HEK293 (cell line): Measurements from ENCODE around the gene MAPK11.

ENCODE experiments used
- ZNF558 ChIP-seq: fragments of 450-650 bp; formaldehyde crosslinking; IDR thresholded peaks from 2 replicates; pipeline ENCODE4 v1.5.1; 2016; ENCODE audit warnings: missing biosample characterization, missing genetic modification characterization
- ZNF660 ChIP-seq: fragments of 450-650 bp; IDR thresholded peaks from 2 replicates; pipeline ENCODE4 v1.5.1; 2018; ENCODE audit warnings: missing biosample characterization, mild to moderate bottlenecking, missing genetic modification characterization
- TF ChIP-seq, protein P1 (sequence below): fragments of 450-650 bp; formaldehyde crosslinking; IDR thresholded peaks from 2 replicates; pipeline ENCODE4 v1.5.1; 2016; ENCODE audit warnings: missing biosample characterization, missing genetic modification characterization
- TF ChIP-seq, protein P2 (sequence below): fragments of 450-650 bp; formaldehyde crosslinking; IDR thresholded peaks from 2 replicates; pipeline ENCODE4 v1.5.1; 2016; ENCODE audit warnings: missing biosample characterization, missing genetic modification characterization, low read depth
- TF ChIP-seq, protein P3 (sequence below): fragments of 450-650 bp; formaldehyde crosslinking; IDR thresholded peaks from 2 replicates; pipeline ENCODE4 v1.5.1; 2016; ENCODE audit warnings: missing biosample characterization, missing genetic modification characterization
- TF ChIP-seq, protein P4 (sequence below): fragments of 450-650 bp; formaldehyde crosslinking; IDR thresholded peaks from 2 replicates; pipeline ENCODE4 v1.5.1; 2016; ENCODE audit warnings: missing biosample characterization, missing genetic modification characterization

DNA sequence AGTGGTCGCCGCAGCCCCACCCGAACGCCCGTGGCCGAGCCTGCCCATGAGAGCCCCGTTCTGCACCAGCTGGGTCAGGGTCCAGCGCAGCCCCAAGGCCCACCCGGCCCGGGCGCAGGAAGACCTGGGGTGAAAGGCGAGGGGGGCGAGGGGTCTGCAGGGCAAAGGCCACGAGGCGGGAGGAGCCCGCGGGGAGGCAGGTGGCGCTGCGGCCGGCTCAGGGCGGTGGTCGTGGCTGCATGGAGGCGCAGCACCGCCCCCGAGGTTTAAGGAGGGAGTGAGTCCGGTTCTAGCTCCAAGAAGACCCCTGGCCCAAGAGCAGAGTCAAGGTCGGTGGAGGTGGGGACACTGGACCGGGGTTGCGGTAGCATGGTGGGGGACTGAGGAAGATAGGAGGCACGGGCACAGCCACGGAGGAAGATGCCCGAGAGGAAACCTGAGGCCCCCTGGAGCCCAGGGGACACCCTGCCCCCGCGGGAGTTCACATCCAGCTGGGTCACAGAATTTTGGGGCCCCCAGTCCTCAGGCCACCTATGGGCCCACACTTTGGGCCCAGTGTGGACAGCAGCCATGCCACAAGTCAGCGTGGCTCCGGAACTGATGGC lies 18.6 kb downstream of the MAPK11 start:
- TF ChIP-seq ZNF660 (tag by site-specific recombination), result no peak
- TF ChIP-seq, protein P1, sequence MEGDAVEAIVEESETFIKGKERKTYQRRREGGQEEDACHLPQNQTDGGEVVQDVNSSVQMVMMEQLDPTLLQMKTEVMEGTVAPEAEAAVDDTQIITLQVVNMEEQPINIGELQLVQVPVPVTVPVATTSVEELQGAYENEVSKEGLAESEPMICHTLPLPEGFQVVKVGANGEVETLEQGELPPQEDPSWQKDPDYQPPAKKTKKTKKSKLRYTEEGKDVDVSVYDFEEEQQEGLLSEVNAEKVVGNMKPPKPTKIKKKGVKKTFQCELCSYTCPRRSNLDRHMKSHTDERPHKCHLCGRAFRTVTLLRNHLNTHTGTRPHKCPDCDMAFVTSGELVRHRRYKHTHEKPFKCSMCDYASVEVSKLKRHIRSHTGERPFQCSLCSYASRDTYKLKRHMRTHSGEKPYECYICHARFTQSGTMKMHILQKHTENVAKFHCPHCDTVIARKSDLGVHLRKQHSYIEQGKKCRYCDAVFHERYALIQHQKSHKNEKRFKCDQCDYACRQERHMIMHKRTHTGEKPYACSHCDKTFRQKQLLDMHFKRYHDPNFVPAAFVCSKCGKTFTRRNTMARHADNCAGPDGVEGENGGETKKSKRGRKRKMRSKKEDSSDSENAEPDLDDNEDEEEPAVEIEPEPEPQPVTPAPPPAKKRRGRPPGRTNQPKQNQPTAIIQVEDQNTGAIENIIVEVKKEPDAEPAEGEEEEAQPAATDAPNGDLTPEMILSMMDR (tag by site-specific recombination), result no peak; the same call in 1 of the 2 replicates
- TF ChIP-seq, protein P2, sequence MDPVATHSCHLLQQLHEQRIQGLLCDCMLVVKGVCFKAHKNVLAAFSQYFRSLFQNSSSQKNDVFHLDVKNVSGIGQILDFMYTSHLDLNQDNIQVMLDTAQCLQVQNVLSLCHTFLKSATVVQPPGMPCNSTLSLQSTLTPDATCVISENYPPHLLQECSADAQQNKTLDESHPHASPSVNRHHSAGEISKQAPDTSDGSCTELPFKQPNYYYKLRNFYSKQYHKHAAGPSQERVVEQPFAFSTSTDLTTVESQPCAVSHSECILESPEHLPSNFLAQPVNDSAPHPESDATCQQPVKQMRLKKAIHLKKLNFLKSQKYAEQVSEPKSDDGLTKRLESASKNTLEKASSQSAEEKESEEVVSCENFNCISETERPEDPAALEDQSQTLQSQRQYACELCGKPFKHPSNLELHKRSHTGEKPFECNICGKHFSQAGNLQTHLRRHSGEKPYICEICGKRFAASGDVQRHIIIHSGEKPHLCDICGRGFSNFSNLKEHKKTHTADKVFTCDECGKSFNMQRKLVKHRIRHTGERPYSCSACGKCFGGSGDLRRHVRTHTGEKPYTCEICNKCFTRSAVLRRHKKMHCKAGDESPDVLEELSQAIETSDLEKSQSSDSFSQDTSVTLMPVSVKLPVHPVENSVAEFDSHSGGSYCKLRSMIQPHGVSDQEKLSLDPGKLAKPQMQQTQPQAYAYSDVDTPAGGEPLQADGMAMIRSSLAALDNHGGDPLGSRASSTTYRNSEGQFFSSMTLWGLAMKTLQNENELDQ (tag by site-specific recombination), result no peak
- TF ChIP-seq, protein P3, sequence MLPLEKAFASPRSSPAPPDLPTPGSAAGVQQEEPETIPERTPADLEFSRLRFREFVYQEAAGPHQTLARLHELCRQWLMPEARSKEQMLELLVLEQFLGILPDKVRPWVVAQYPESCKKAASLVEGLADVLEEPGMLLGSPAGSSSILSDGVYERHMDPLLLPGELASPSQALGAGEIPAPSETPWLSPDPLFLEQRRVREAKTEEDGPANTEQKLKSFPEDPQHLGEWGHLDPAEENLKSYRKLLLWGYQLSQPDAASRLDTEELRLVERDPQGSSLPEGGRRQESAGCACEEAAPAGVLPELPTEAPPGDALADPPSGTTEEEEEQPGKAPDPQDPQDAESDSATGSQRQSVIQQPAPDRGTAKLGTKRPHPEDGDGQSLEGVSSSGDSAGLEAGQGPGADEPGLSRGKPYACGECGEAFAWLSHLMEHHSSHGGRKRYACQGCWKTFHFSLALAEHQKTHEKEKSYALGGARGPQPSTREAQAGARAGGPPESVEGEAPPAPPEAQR (tag by site-specific recombination), result no peak
- TF ChIP-seq, protein P4, sequence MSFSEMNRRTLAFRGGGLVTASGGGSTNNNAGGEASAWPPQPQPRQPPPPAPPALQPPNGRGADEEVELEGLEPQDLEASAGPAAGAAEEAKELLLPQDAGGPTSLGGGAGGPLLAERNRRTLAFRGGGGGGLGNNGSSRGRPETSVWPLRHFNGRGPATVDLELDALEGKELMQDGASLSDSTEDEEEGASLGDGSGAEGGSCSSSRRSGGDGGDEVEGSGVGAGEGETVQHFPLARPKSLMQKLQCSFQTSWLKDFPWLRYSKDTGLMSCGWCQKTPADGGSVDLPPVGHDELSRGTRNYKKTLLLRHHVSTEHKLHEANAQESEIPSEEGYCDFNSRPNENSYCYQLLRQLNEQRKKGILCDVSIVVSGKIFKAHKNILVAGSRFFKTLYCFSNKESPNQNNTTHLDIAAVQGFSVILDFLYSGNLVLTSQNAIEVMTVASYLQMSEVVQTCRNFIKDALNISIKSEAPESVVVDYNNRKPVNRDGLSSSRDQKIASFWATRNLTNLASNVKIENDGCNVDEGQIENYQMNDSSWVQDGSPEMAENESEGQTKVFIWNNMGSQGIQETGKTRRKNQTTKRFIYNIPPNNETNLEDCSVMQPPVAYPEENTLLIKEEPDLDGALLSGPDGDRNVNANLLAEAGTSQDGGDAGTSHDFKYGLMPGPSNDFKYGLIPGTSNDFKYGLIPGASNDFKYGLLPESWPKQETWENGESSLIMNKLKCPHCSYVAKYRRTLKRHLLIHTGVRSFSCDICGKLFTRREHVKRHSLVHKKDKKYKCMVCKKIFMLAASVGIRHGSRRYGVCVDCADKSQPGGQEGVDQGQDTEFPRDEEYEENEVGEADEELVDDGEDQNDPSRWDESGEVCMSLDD (tag by site-specific recombination), result no peak; the same call in 1 of the 2 replicates
- no peak for TF ChIP-seq ZNF558 (tag by site-specific recombination)
